ENCODE results near the gene ARHGAP45.

DNA sequence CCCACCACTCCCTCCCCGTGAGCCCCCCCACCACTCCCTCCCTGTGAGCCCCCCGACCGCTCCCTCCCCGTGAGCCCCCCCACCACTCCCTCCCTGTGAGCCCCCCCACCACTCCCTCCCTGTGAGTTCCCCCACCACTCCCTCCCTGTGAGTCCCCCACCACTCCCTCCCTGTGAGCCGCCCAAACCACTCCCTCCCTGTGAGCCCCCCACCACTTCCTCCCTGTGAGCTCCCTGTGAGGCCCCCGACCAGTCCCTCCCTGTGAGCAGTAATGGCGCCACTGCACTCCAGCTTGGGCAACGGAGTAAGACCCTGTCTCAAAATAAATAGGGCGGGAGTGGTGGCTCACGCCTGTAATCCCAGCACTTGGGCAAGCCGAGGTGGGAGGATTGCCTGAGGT is 17.2 kb upstream of the ARHGAP45 start:
- TF ChIP-seq CTCF (IDR thresholded peaks at IDR 0.05) (no peak), POLR2A (IDR thresholded peaks at IDR 0.05) (no peak)
